Glutamatergic neuron (in vitro differentiated cells): Measurements from ENCODE around the gene FAM120A. TPM values are rescaled to one million over a fixed set of nuclear protein-coding genes. Genes with fewer than 3 reads are reported as not detected.

Experiments
- DNase-seq: peaks from one replicate; pipeline ENCODE4 v3.0.0; 2022
- H3K27ac Mint-ChIP-seq: one replicate; pipeline ENCODE4 v1.8.0; 2020; ENCODE audit warnings: mild to moderate bottlenecking, mixed read lengths, inconsistent platforms; ENCODE audit not compliant: unreplicated experiment
- H3K27me3 Mint-ChIP-seq: one replicate; pipeline ENCODE4 v1.8.0; 2020; ENCODE audit warnings: mild to moderate bottlenecking, moderate library complexity, mixed read lengths, inconsistent platforms; ENCODE audit not compliant: unreplicated experiment
- H3K36me3 Mint-ChIP-seq: one replicate; pipeline ENCODE4 v1.8.0; 2020; ENCODE audit warnings: mild to moderate bottlenecking, mixed read lengths, inconsistent platforms; ENCODE audit not compliant: unreplicated experiment
- H3K4me1 Mint-ChIP-seq: one replicate; pipeline ENCODE4 v1.8.0; 2020; ENCODE audit warnings: mild to moderate bottlenecking, low read depth, mixed read lengths, inconsistent platforms; ENCODE audit not compliant: unreplicated experiment
- H3K4me3 Mint-ChIP-seq: one replicate; pipeline ENCODE4 v1.8.0; 2020; ENCODE audit warnings: mild to moderate bottlenecking, mixed read lengths, inconsistent platforms; ENCODE audit not compliant: unreplicated experiment
- H3K9me3 Mint-ChIP-seq: one replicate; pipeline ENCODE4 v1.8.0; 2020; ENCODE audit warnings: mild to moderate bottlenecking, moderate library complexity, mixed read lengths, inconsistent platforms; ENCODE audit not compliant: unreplicated experiment
- CTCF ChIP-seq: fragments of 200-600 bp; sonication (generic); IDR thresholded peaks from one replicate; pipeline ENCODE4 v1.5.0; 2021; ENCODE audit not compliant: partially characterized antibody, unreplicated experiment
- total RNA-seq: library from RNA; stranded (reverse); fragmentation: NEBNext Ultra II Directional; extraction: Animal tissue kit (Norgen Biotek cat#: 25700); gene quantifications from one replicate; pipeline ENCODE4 v1.2.1, GENCODE V29; 2021; ENCODE audit not compliant: unreplicated experiment

The FAM120A gene
- total RNA-seq, 1 donor from 2014 or later, result 32.3 TPM

GRCh38 chr9:93589688-93590087 lies 138.2 kb downstream of the FAM120A start:
- Mint-ChIP-seq H3K36me3 (peaks cover 5% of the 10 kb centered on the region), H3K4me3 (no peak overlapping the region), H3K4me1 (peaks cover 27% of the 10 kb centered on the region), H3K9me3 (no peaks in the 10 kb centered on the region), H3K27me3 (peaks cover 2% of the 10 kb centered on the region), H3K27ac (no peak overlapping the region)
- no peak for TF ChIP-seq CTCF
- no peak for DNase-seq

- DNase-seq, result no peak
- H3K9me3 Mint-ChIP-seq, result no peaks in the 10 kb centered on the region
- H3K4me3 Mint-ChIP-seq, result no peak overlapping the region
- H3K27ac Mint-ChIP-seq, result no peak overlapping the region
- H3K27me3 Mint-ChIP-seq, result no peaks in the 10 kb centered on the region
- H3K36me3 Mint-ChIP-seq, result peaks cover 5% of the 10 kb centered on the region
- no peak for TF ChIP-seq CTCF
- H3K4me1 Mint-ChIP-seq, result peaks cover 27% of the 10 kb centered on the region
Observed at GRCh38 chr9:93590609-93591234, 139.2 kb downstream of the FAM120A start.

- no peak overlapping the region for H3K27ac Mint-ChIP-seq
- DNase-seq, result peak; percentile 28
- H3K4me1 Mint-ChIP-seq, result peaks cover 27% of the 10 kb centered on the region
- no peaks in the 10 kb centered on the region for H3K9me3 Mint-ChIP-seq
- no peaks in the 10 kb centered on the region for H3K27me3 Mint-ChIP-seq
- peaks cover 5% of the 10 kb centered on the region for H3K36me3 Mint-ChIP-seq
- no peak for TF ChIP-seq CTCF
- no peak overlapping the region for H3K4me3 Mint-ChIP-seq
Observed at GRCh38 chr9:93591301-93592007, 140.0 kb downstream of the FAM120A start.

GRCh38 chr9:93592008-93592642 lies 140.6 kb downstream of the FAM120A start:
- H3K4me3 Mint-ChIP-seq, result peak overlapping the region; percentile 49
- no peak for DNase-seq
- no peaks in the 10 kb centered on the region for H3K9me3 Mint-ChIP-seq
- H3K27me3 Mint-ChIP-seq, result no peaks in the 10 kb centered on the region
- no peak for TF ChIP-seq CTCF
- peaks cover 3% of the 10 kb centered on the region for H3K36me3 Mint-ChIP-seq
- H3K27ac Mint-ChIP-seq, result no peak overlapping the region
- H3K4me1 Mint-ChIP-seq, result peaks cover 27% of the 10 kb centered on the region

GRCh38 chr9:93592643-93593021 lies 141.1 kb downstream of the FAM120A start:
- DNase-seq, result no peak
- Mint-ChIP-seq H3K27me3 (no peaks in the 10 kb centered on the region), H3K27ac (no peak overlapping the region), H3K4me3 (no peak overlapping the region), H3K36me3 (no peaks in the 10 kb centered on the region), H3K9me3 (no peaks in the 10 kb centered on the region), H3K4me1 (peaks cover 27% of the 10 kb centered on the region)
- peak; percentile 27 for TF ChIP-seq CTCF
